Endothelial cell of umbilical vein (primary cell): Measurements from ENCODE around the gene SERINC2. TPM values are rescaled to one million over a fixed set of nuclear protein-coding genes. Genes with fewer than 3 reads are reported as not detected.

Source experiments
- BruUV-seq: library from RNA; stranded (reverse); fragments of 400-500 nt; replicated peaks from 2 replicates; lab custom pipeline; 2021; lab: Mats Ljungman, UMichigan
- CTCF ChIA-PET: fragments of 300-600, 350-600 bp; sonication (Branson Sonifier 250); formaldehyde crosslinking; loops from one replicate; lab custom pipeline; 2021; ENCODE audit warnings: antibody characterized with exemption, inconsistent platforms; lab: Charles Lee
- POLR2A ChIA-PET: fragments of 300-600, 350-600 bp; sonication (Branson Sonifier 250); formaldehyde crosslinking; loops from one replicate; lab custom pipeline; 2021; ENCODE audit warnings: antibody characterized with exemption, inconsistent platforms; lab: Charles Lee
- DNase-seq: peaks from one replicate; pipeline ENCODE4 v3.0.0-alpha.2; 2011; ENCODE audit warnings: low read depth, low spot score
- FAIRE-seq: peaks from 2 replicates; lab custom pipeline; 2011; peaks lifted over from hg19 to GRCh38; lab: Jason Lieb, UNC
- H2AFZ ChIP-seq: 2 replicates; pipeline ENCODE4 v1.6.0; 2012; ENCODE audit warnings: low read depth, low read length, control low read depth, inconsistent platforms
- H3K27ac ChIP-seq: 2 replicates; pipeline ENCODE4 v1.5.1; 2011; ENCODE audit warnings: low read depth, mild to moderate bottlenecking, control low read depth, low read length, moderate library complexity; ENCODE audit not compliant: insufficient read depth
- H3K27me3 ChIP-seq, 2 experiments: 2 replicates each; pipeline versions ENCODE4 v1.6.0 to v1.6.1; 2011; ENCODE audit warnings: low read length in 2 of 2, mixed read lengths in 1 of 2; ENCODE audit not compliant: control insufficient read depth in 2 of 2, insufficient read depth in 2 of 2
- H3K36me3 ChIP-seq, 2 experiments: 2 replicates in 1 of 2; 3 replicates in 1 of 2; pipeline ENCODE4 v1.5.1; 2011; ENCODE audit warnings: low read length in 2 of 2, mild to moderate bottlenecking in 1 of 2, moderate library complexity in 1 of 2; ENCODE audit not compliant: control insufficient read depth in 2 of 2, insufficient read depth in 2 of 2; ENCODE audit errors: extremely low read depth in 1 of 2
- H3K4me1 ChIP-seq: 3 replicates; pipeline ENCODE4 v1.5.1; 2011; ENCODE audit warnings: mild to moderate bottlenecking, low read length; ENCODE audit not compliant: control insufficient read depth, insufficient read depth; ENCODE audit errors: extremely low read depth
- H3K4me2 ChIP-seq: 2 replicates; pipeline ENCODE4 v1.6.1; 2011; ENCODE audit warnings: low read length, control low read depth, mixed read lengths; ENCODE audit not compliant: insufficient read depth
- H3K4me3 ChIP-seq, 3 experiments: fragments of 200-600 bp in 1 of 3; sonication (generic), shearing (Covaris generic) in 1 of 3; replicated peaks in 1 of 3; 2 replicates each; pipeline ENCODE4 v1.5.1; 2011 to 2016; ENCODE audit warnings: control low read depth in 3 of 3, low read length in 3 of 3, mild to moderate bottlenecking in 2 of 3, inconsistent platforms in 1 of 3, low read depth in 1 of 3, moderate library complexity in 1 of 3; ENCODE audit not compliant: insufficient read depth in 1 of 3
- H3K79me2 ChIP-seq: 2 replicates; pipeline ENCODE4 v1.6.0; 2012; ENCODE audit warnings: low read length, inconsistent platforms; ENCODE audit not compliant: control insufficient read depth, insufficient read depth
- H3K9ac ChIP-seq: replicated peaks from 2 replicates; pipeline ENCODE3; 2011; ENCODE audit warnings: low read length, control low read depth; ENCODE audit not compliant: insufficient read depth; ENCODE audit errors: extremely low read depth
- H3K9me1 ChIP-seq: replicated peaks from 3 replicates; pipeline ENCODE4 v1.6.0; 2011; ENCODE audit warnings: mild to moderate bottlenecking, low read length; ENCODE audit not compliant: control insufficient read depth, insufficient read depth; ENCODE audit errors: extremely low read depth
- H3K9me3 ChIP-seq: replicated peaks from 2 replicates; pipeline ENCODE4 v1.5.1; 2012; ENCODE audit warnings: low read length, inconsistent platforms; ENCODE audit not compliant: control insufficient read depth, insufficient read depth
- H4K20me1 ChIP-seq: replicated peaks from 2 replicates; pipeline ENCODE3; 2011; ENCODE audit warnings: mild to moderate bottlenecking, low read length; ENCODE audit not compliant: control insufficient read depth, insufficient read depth; ENCODE audit errors: extremely low read depth
- CTCF ChIP-seq, 2 donors: IDR thresholded peaks; 1 replicate in 1 of 2; 2 replicates in 1 of 2; pipeline ENCODE4 v1.5.1; 2011; ENCODE audit warnings: low read length in 2 of 2, mild to moderate bottlenecking in 2 of 2, moderate library complexity in 2 of 2, control low read depth in 1 of 2, inconsistent platforms in 1 of 2, low read depth in 1 of 2; ENCODE audit not compliant: insufficient read depth in 1 of 2; ENCODE audit errors: extremely low read depth in 1 of 2
- EZH2 ChIP-seq: IDR thresholded peaks from 2 replicates; pipeline ENCODE4 v1.6.1; 2012; ENCODE audit warnings: borderline replicate concordance, low read depth, mild to moderate bottlenecking, moderate library complexity, low read length, inconsistent platforms; ENCODE audit not compliant: severe bottlenecking
- FOS ChIP-seq: IDR thresholded peaks from 2 replicates; pipeline ENCODE4 v1.6.1; 2011; ENCODE audit warnings: mild to moderate bottlenecking, low read length, moderate library complexity, borderline replicate concordance; ENCODE audit not compliant: insufficient read depth
- GATA2 ChIP-seq: IDR thresholded peaks from 2 replicates; pipeline ENCODE4 v1.7.0; 2011; ENCODE audit warnings: low read depth, mild to moderate bottlenecking, moderate library complexity, mixed read lengths, low read length; ENCODE audit not compliant: insufficient read length, insufficient read depth
- JUN ChIP-seq: IDR thresholded peaks from 2 replicates; pipeline ENCODE4 v1.6.1; 2011; ENCODE audit warnings: borderline replicate concordance, low read depth; ENCODE audit not compliant: insufficient read length, insufficient read depth
- MAX ChIP-seq: IDR thresholded peaks from 2 replicates; pipeline ENCODE4 v1.6.1; 2011; ENCODE audit not compliant: insufficient read depth, insufficient read length
- MYC ChIP-seq: IDR thresholded peaks from one replicate; pipeline ENCODE4 v1.6.1; 2011; ENCODE audit warnings: mild to moderate bottlenecking, low read depth, low read length
- POLR2A ChIP-seq: IDR thresholded peaks from 2 replicates; pipeline ENCODE4 v1.6.1; 2012; ENCODE audit warnings: low read depth, mild to moderate bottlenecking, control low read depth, low read length
- POLR2AphosphoS5 ChIP-seq: IDR thresholded peaks from 2 replicates; pipeline ENCODE4 v1.6.1; 2012; ENCODE audit warnings: low read depth, mild to moderate bottlenecking, control low read depth, low read length, moderate library complexity; ENCODE audit not compliant: insufficient read depth
- dilution Hi-C: fragments of 300-500 bp; cut with MboI; formaldehyde crosslinking; loops from one replicate; pipeline ENCODE4 v1.15.0; 2019; ENCODE audit warnings: low sequenced_read_pairs; ENCODE audit not compliant: extremely low pct_ligation_motif_present
- intact Hi-C: fragments of 100-400 bp; cut with micrococcal nuclease; formaldehyde crosslinking; loops from one replicate; pipeline ENCODE4 v1.10.0; 2022
- polyA plus RNA-seq, 4 experiments: library from polyadenylated mRNA; depleted of rRNA in 3 of 4; stranded (reverse) in 3 of 4; unstranded in 1 of 4; fragments of >200 nt; gene quantifications; 2 replicates each; pipeline versions ENCODE4 v1.2.1 to v1.2.3, GENCODE V29; 2011 to 2012; ENCODE audit warnings: missing spikeins in 1 of 4
- total RNA-seq: library from RNA; stranded (reverse); gene quantifications from 2 replicates; pipeline ENCODE4 v1.2.3, GENCODE V29; 2021

SERINC2 gene
- total and polyA plus RNA-seq, 2 donors (not counting 3 experiments of a cell fraction or from before 2014, with no cell fraction given) = 19.4 to 34.6 TPM

- intact Hi-C loops = no loop called here
- H3K9me3 ChIP-seq = no peaks in the 10 kb centered on the region
- no TSS peak for BruUV-seq
- H3K9ac ChIP-seq = no peak overlapping the region
- H3K4me2 ChIP-seq = no peak overlapping the region
- ChIA-PET CTCF (no interaction called here), POLR2A (no interaction called here)
- H3K4me1 ChIP-seq = no peaks in the 10 kb centered on the region
- no peaks in the 10 kb centered on the region for H3K9me1 ChIP-seq
- no peak for FAIRE-seq
- H2AFZ ChIP-seq = no peak overlapping the region
- H3K27ac ChIP-seq = no peak overlapping the region
- dilution Hi-C loops = no loop called here
- TF ChIP-seq POLR2AphosphoS5 (no peak), CTCF (IDR thresholded peaks at IDR 0.05; ENCODE audit: extremely low read depth in 1 of 2, insufficient read depth in 1 of 2, low read depth in 1 of 2, low read length in 2 of 2) (no peak), GATA2 (no peak), FOS (no peak), MYC (no peak), JUN (no peak), EZH2 (no peak), MAX (no peak), POLR2A (no peak)
- H3K36me3 ChIP-seq = no peaks in the 10 kb centered on the region
- no peaks in the 10 kb centered on the region for H3K79me2 ChIP-seq
- H4K20me1 ChIP-seq = no peaks in the 10 kb centered on the region
- no peak for DNase-seq
- no peak overlapping the region for H3K4me3 ChIP-seq
- peaks cover 7% of the 10 kb centered on the region in 2 experiments for H3K27me3 ChIP-seq
These were observed 54.1 kb downstream of the SERINC2 start for GRCh38 chr1:31467005-31467674.
